ENCODE data around the gene SLC46A2. TPM values are rescaled to one million over a fixed set of nuclear protein-coding genes. Genes with fewer than 3 reads are reported as not detected.

SLC46A2 gene
- total RNA-seq, 2 donors from 2014 or later = not detected

DNA sequence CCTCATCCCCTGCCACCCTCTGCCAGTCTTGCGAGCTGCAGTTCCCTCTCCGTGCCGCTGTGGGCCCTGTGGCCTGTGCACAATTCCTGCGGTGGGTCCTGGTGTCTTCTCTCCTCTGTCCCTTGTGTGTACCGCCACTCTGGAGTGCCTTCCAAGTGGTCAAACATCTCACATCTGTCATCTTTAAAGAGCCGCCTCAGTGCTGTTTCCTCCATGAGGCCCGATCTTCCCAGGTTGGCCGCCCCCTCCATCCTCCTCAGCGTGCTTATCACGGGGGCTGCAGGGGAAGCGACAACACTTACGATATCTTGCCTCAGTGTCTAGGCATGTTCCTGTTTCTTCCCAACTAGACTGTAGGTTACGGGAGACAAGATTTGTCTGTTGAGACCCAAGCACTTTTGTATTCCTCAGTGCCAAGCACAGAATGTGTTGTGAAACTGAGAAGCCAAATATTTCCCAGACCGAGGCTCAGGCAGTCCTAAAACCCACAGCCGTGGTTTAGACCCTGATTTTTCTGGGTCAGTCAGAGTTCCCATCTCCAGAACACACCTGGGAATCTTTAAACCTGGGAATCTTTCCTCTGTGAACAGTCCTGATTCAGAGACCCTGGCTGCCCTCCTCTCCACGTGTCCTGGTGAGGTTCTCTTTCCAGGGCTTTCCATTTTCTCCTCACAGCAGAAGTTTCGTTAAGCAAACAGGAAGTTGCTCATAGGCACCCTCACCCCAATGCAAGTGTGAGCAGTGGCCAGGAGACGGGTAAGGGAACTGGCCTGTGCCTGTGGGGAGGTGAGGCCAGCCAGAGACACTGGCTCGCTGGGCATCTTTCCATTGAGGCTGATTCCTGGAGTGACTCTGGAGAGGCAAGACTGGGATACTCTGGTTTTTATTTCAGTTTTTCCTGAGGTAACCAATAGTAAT lies 28.8 kb downstream of the SLC46A2 start:
- no peaks in the 10 kb centered on the region for H3K27me3 Mint-ChIP-seq

DNA sequence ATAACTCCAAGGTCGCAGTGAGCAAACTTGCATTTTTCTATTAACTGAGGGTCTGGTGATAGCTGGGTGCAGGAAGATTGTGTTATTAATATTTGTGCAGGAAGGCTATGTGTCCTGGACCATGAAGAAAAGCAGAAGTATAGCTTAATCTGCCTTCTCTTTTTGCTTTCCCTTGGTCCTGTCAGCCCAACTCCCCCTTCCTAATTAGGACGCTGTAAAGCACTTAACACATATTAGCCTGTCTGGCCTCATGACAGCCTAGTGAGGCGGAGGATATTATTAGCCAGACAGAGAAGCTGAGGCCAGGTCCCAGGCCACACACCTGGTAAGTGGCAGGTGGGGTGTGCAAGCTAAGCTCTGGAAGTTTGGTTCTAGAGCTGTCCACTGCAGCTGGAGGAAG lies 29.5 kb downstream of the SLC46A2 start:
- Mint-ChIP-seq H3K36me3 (no peaks in the 10 kb centered on the region), H3K4me3 (no peak overlapping the region), H3K27me3 (no peaks in the 10 kb centered on the region), H3K4me1 (ENCODE audit: low read depth in 2 of 2) (peaks cover 20 to 23% of the 10 kb centered on the region in 2 donors), H3K9me3 (no peaks in the 10 kb centered on the region), H3K27ac (no peak overlapping the region)
- no peak for DNase-seq (ENCODE audit: low spot score)
- ATAC-seq = no peak

More for the DNA sequence above, 28.8 kb downstream of the SLC46A2 start:
- Mint-ChIP-seq H3K36me3 (no peaks in the 10 kb centered on the region), H3K27ac (no peak overlapping the region), H3K9me3 (no peaks in the 10 kb centered on the region), H3K4me3 (no peak overlapping the region), H3K4me1 (ENCODE audit: low read depth in 2 of 2) (peaks cover 20 to 23% of the 10 kb centered on the region in 2 donors)
- ATAC-seq (peak in 1 of 2 donors; percentile 65), DNase-seq (ENCODE audit: low spot score) (no peak)

DNA sequence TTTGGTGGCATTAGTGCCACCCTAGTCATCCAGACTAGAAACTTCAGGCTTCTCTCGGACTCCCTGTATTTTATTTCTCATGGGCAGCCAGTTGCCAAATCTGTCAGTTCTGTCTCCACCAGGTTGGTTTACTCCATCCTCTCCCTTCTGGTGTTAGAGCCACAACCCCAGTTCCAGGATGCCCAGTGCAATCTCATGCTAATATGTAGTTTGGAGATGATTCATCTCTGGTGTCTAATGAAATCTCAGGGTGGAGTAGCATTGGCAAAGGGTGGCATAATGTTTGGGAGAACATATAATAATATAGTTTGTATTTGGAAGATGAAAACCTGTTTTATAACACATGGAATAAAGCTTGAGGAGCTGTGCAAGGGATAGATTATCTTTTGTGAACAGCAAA lies 30.2 kb downstream of the SLC46A2 start:
- Mint-ChIP-seq H3K27ac (no peak overlapping the region), H3K4me3 (no peak overlapping the region), H3K36me3 (no peaks in the 10 kb centered on the region), H3K27me3 (no peaks in the 10 kb centered on the region), H3K4me1 (ENCODE audit: low read depth in 2 of 2) (peaks cover 20 to 23% of the 10 kb centered on the region in 2 donors), H3K9me3 (no peaks in the 10 kb centered on the region)
- DNase-seq (ENCODE audit: low spot score) (no peak), ATAC-seq (no peak)

DNA sequence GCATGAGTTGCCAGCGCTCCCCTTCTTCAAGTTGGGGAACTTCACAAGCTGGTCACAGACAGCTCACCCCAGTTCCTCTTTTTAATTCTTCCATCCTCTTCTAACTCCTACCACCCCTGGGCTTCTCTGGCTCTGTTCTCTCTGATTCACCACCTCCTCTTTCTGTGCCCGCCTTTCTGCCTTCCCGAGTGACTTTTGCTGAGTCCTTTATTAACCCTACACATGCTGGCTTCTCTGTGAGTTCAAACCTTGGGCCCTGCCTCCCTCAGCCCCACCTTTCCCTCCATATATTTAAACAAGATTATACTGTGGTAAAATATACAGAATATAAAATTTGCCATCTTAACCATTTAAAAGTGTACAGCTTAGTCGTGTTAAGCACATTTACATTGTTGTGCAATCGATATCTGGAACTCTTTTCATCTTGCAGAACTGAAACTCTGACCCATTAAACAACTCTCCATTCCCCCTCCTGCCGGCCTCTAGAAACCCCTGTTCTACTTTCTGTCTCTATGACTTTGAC lies 32.0 kb downstream of the SLC46A2 start:
- no peak for DNase-seq (ENCODE audit: low spot score)
- H3K4me3 Mint-ChIP-seq = no peak overlapping the region
- peaks cover 15 to 19% of the 10 kb centered on the region in 2 donors for H3K4me1 Mint-ChIP-seq (ENCODE audit: low read depth in 2 of 2)
- H3K27ac Mint-ChIP-seq = no peak overlapping the region
- no peaks in the 10 kb centered on the region for H3K36me3 Mint-ChIP-seq
- H3K27me3 Mint-ChIP-seq = no peaks in the 10 kb centered on the region
- no peaks in the 10 kb centered on the region for H3K9me3 Mint-ChIP-seq
- no peak for ATAC-seq

DNA sequence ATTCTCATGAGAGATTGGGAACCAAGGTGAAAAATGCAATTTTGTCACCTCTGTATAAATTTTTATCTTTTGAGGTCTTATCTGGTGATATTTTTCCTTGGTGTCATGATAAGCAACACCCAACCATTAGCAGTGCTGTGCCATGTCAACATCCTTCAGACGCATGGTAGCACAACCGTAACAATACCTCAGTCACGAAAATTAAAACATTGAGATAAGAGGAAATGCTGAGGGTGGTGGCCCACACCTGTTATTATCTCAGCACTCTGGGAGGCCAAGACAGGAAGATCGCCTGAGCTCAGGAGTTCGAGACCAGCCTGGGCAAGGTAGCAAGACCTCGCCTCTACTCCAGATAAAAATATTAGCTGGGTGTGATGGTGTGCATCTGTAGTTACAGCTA lies 32.7 kb downstream of the SLC46A2 start:
- Mint-ChIP-seq H3K9me3 (no peaks in the 10 kb centered on the region), H3K4me1 (ENCODE audit: low read depth in 2 of 2) (peaks cover 10 to 13% of the 10 kb centered on the region in 2 donors), H3K27me3 (no peaks in the 10 kb centered on the region), H3K36me3 (no peaks in the 10 kb centered on the region), H3K27ac (no peak overlapping the region), H3K4me3 (no peak overlapping the region)
- DNase-seq (ENCODE audit: low spot score) (no peak), ATAC-seq (no peak)

DNA sequence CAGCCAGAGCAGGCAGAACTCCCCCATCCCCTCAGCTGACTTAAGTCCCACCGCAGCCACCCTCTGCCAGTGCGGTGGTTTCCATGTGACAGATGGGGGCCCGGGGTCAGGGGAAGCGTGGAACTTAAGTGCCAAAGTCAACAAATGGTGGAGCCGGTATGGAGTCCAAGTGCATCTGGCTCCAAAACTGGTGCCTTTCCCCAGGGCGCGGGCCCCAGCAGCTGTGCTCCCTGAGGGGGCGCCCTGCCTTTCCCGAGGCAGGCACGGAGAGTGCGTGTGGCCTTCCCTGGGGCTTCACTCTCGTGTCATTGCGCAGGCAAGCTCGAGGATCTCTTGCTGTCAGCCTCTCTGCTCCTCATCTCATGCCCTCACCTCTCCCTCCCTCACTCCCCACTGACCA lies 33.8 kb downstream of the SLC46A2 start:
- Mint-ChIP-seq H3K9me3 (no peaks in the 10 kb centered on the region), H3K36me3 (no peaks in the 10 kb centered on the region), H3K27me3 (no peaks in the 10 kb centered on the region), H3K4me1 (ENCODE audit: low read depth in 2 of 2) (peaks cover 2 to 3% of the 10 kb centered on the region in 2 donors), H3K4me3 (no peak overlapping the region), H3K27ac (no peak overlapping the region)
- no peak for DNase-seq (ENCODE audit: low spot score)
- ATAC-seq = no peak

DNA sequence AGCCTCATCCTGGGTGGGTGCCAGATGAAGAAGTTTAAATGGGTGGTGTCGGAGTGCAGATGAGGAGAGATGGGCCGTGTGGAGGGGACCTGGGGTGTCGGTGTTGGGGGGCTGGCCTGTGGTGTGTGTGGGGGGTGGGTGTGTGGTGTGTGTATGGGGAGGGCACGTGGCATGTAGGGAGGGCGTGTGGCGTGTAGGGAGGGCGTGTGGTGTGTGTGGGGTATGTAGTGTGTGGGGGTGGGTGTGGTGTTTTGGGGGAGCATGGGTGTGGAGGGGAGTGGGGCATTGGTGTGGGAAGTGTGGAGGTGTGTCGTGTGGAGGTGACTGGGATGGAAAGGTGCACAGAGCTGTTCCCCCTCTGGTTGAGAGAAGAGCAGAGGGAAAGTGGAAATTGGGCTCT lies 34.5 kb downstream of the SLC46A2 start:
- Mint-ChIP-seq H3K4me1 (ENCODE audit: low read depth in 2 of 2) (no peaks in the 10 kb centered on the region), H3K9me3 (no peaks in the 10 kb centered on the region), H3K27me3 (no peaks in the 10 kb centered on the region), H3K4me3 (no peak overlapping the region), H3K27ac (no peak overlapping the region), H3K36me3 (no peaks in the 10 kb centered on the region)
- DNase-seq (ENCODE audit: low spot score) (no peak), ATAC-seq (peak in 1 of 2 donors; percentile 31)

DNA sequence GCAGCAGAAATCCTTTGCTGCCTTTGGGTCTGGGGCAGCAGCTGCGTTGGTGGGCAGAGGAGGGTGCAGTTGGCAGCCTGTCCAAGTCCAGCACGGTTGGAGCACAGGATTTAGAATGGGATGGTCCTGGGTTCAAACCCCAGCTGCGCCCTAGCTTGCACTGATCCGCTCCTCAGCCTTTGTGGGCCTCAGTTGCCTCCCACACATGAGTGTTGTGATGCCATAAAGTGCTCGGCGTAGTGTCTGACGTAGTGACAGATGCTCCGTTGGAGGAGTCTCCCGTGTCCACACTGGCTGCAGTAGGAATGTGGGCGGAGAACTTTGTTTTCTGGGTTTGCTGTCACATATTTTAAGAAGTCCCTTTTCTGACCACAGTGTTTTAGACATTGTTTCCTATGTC lies 36.0 kb downstream of the SLC46A2 start:
- no peaks in the 10 kb centered on the region for H3K9me3 Mint-ChIP-seq
- no peak overlapping the region for H3K4me3 Mint-ChIP-seq
- no peaks in the 10 kb centered on the region for H3K27me3 Mint-ChIP-seq
- H3K36me3 Mint-ChIP-seq = no peaks in the 10 kb centered on the region
- no peak for ATAC-seq
- H3K27ac Mint-ChIP-seq = no peak overlapping the region
- no peaks in the 10 kb centered on the region for H3K4me1 Mint-ChIP-seq (ENCODE audit: low read depth in 2 of 2)
- DNase-seq (ENCODE audit: low spot score) = no peak

DNA sequence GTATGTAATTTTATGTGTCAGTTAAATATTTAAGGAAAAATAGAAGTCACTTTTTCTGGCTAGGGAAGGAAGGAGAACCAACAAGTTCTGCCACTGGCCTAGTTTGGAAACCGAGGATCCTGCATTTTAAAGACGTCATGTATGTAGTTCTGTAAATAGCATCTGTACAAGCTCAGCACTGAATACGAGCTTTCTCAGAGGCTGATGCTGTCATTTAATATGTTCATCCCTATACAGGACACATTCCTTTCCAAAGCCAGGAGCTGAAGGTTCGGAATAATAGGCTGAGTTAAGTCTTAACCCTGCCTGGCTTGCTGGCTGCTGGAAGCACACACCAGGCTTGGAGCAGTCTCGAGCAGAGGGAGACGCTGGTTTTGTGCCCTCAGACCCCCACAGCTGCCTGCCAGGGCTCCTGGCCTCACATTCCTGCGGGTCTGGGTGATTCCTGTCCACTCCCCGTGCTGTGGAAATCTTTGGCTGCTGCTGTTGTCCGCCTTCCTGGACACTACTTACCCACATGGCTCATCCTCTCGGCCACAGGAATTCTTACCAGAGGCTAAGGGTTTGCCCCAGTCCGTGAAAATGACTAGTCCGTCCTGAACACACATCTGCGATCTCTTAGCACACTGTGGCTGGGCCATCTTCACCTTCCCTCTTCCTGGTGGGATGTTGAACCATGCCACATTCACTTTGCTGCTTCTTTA lies 36.6 kb downstream of the SLC46A2 start:
- no peak for DNase-seq (ENCODE audit: low spot score)
- H3K27ac Mint-ChIP-seq = no peak overlapping the region

DNA sequence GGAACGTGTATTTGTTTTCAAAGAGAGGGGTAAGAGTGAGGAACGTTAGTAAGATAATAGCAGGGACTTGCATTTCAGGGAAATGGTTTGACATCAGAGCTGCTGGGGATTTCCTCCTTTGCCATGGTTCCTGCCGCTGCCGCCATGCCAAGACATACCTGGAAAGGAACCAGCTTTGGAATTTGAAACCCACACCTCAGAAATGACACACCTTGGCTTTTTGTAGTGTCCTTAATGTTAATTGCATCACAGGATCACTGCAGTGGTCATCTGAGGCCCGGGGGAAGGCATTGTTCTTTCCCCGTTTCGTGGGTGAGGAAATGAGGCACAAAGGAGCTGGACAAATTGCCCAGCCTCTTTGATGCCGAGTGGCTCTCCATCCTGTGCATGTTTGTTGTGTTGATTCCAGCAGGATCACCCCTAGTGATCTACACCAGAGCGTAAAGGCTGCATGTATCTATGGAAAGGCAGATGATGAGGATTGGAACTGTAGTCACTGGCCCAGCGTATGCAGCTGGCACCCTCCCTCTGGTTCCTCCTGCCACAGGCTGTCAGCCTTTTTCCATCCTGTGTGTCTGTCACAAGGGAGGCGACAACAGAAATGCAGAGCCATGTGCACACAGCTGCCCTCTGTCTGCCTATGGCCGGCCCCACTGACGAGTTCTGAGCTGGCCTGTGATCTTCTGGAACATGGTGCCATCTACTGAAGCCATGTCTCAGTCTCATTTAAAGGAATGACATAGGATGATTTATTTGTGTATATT lies 37.8 kb downstream of the SLC46A2 start:
- Mint-ChIP-seq H3K36me3 (no peaks in the 10 kb centered on the region), H3K4me3 (no peak overlapping the region), H3K27ac (no peak overlapping the region), H3K27me3 (no peaks in the 10 kb centered on the region), H3K4me1 (ENCODE audit: low read depth in 2 of 2) (no peaks in the 10 kb centered on the region), H3K9me3 (no peaks in the 10 kb centered on the region)
- no peak for DNase-seq (ENCODE audit: low spot score)
- no peak for ATAC-seq

More for the DNA sequence above, 36.6 kb downstream of the SLC46A2 start:
- Mint-ChIP-seq H3K4me3 (no peak overlapping the region), H3K4me1 (ENCODE audit: low read depth in 2 of 2) (no peaks in the 10 kb centered on the region), H3K9me3 (no peaks in the 10 kb centered on the region), H3K36me3 (no peaks in the 10 kb centered on the region), H3K27me3 (no peaks in the 10 kb centered on the region)
- no peak for ATAC-seq

DNA sequence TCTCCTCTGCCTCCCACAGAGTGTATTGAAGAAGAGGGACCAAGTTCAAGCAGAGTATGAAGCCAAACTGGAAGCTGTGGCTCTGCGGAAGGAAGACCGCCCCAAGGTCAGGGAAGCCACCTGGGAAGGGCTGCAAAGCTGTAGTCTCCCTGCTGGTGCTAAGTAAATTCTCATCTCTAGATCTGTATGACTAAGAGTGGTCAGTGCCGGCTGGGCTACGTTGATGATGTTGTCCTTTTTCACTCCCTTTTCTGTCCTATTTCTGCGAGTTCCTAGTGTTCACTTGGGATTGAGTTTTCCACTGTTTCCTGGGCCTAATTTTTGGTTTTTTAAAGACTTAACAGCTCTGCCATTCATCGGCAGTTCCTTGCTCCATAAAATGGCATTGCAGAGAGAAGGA lies 39.8 kb downstream of the SLC46A2 start:
- ATAC-seq (no peak), DNase-seq (ENCODE audit: low spot score) (no peak)
- no peaks in the 10 kb centered on the region for H3K4me1 Mint-ChIP-seq (ENCODE audit: low read depth in 2 of 2)
- no peaks in the 10 kb centered on the region for H3K36me3 Mint-ChIP-seq
- no peaks in the 10 kb centered on the region for H3K27me3 Mint-ChIP-seq
- H3K4me3 Mint-ChIP-seq = no peak overlapping the region
- H3K9me3 Mint-ChIP-seq = no peaks in the 10 kb centered on the region
- no peak overlapping the region for H3K27ac Mint-ChIP-seq

DNA sequence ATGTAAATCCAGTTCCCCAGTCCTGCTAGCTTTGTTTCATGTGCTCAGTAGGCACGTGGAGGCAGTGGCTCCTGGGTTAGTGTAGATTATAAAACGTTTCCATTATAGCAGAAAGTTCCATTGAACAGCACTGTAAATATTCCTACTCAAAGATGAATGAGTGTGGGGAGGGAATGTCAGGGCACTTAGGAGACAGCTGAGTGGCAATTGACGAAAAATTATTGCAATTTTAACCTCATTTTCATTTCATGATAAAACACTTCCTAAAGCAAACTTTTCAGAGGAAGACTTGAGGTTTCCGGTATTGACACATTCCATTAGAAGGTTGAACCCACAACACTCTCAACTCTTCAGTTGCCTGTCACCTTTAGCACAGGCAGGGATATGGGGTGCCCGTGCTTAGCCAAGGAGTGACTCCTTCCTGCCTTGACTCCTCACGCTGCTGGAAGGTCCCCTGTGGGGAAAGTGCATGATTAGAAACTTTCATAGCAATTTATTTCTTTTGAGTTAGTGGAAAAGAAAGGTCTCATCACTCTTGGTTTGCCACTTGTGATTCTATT lies 41.2 kb downstream of the SLC46A2 start:
- no peaks in the 10 kb centered on the region for H3K9me3 Mint-ChIP-seq
- no peak for DNase-seq (ENCODE audit: low spot score)
- peaks cover under 1 to 8% of the 10 kb centered on the region in 2 donors for H3K4me1 Mint-ChIP-seq (ENCODE audit: low read depth in 2 of 2)
- H3K36me3 Mint-ChIP-seq = no peaks in the 10 kb centered on the region
- ATAC-seq = no peak
- no peaks in the 10 kb centered on the region for H3K27me3 Mint-ChIP-seq
- H3K27ac Mint-ChIP-seq = no peak overlapping the region
- H3K4me3 Mint-ChIP-seq = no peak overlapping the region

Measured in natural killer cell treated with Interleukin-12 subunit alpha and Interleukin-12 subunit beta and Interleukin-15 and Interleukin-18, amount 100 ng/mL, for 72 hours (primary cell).